Measurements from ENCODE around the gene LYRM4. TPM values are rescaled to one million over a fixed set of nuclear protein-coding genes. Genes with fewer than 3 reads are reported as not detected.

The LYRM4 gene
- total RNA-seq, 1 donor: 21.3 TPM

GRCh38 chr6:5247201-5247600, 13.5 kb downstream of the LYRM4 start:
- no peak for DNase-seq (ENCODE audit: low read depth in 2 of 3, low spot score in 2 of 3)

- no peak for DNase-seq (ENCODE audit: low read depth in 2 of 3, low spot score in 2 of 3)
These were observed 14.3 kb downstream of the LYRM4 start for GRCh38 chr6:5246141-5247097.

GRCh38 chr6:5243069-5243468, 17.7 kb downstream of the LYRM4 start:
- no peak for DNase-seq (ENCODE audit: low read depth in 2 of 3, low spot score in 2 of 3)

GRCh38 chr6:5241252-5241651, 19.5 kb downstream of the LYRM4 start:
- DNase-seq (ENCODE audit: low read depth in 2 of 3, low spot score in 2 of 3): no peak

- no peak for DNase-seq (ENCODE audit: low read depth in 2 of 3, low spot score in 2 of 3)
These were observed 22.4 kb downstream of the LYRM4 start for GRCh38 chr6:5238336-5238735.

- DNase-seq (ENCODE audit: low read depth in 2 of 3, low spot score in 2 of 3): no peak
These were observed 22.9 kb downstream of the LYRM4 start for GRCh38 chr6:5237805-5238204.

- DNase-seq (ENCODE audit: low read depth in 2 of 3, low spot score in 2 of 3): no peak
These were observed 24.9 kb downstream of the LYRM4 start for GRCh38 chr6:5235830-5236229.

GRCh38 chr6:5234874-5235273, 25.9 kb downstream of the LYRM4 start:
- DNase-seq (ENCODE audit: low read depth in 2 of 3, low spot score in 2 of 3): peak in 1 of 3 donors; percentile 18

GRCh38 chr6:5231289-5231688, 29.5 kb downstream of the LYRM4 start:
- DNase-seq (ENCODE audit: low read depth in 2 of 3, low spot score in 2 of 3): no peak

- no peak for DNase-seq (ENCODE audit: low read depth in 2 of 3, low spot score in 2 of 3)
These were observed 30.7 kb downstream of the LYRM4 start for GRCh38 chr6:5230081-5230480.

GRCh38 chr6:5229356-5229755, 31.4 kb downstream of the LYRM4 start:
- DNase-seq (ENCODE audit: low read depth in 2 of 3, low spot score in 2 of 3): no peak

- DNase-seq (ENCODE audit: low read depth in 2 of 3, low spot score in 2 of 3): no peak
These were observed 37.4 kb downstream of the LYRM4 start for GRCh38 chr6:5223309-5223708.

- no peak for DNase-seq (ENCODE audit: low read depth in 2 of 3, low spot score in 2 of 3)
These were observed 40.3 kb downstream of the LYRM4 start for GRCh38 chr6:5220443-5220842.

- DNase-seq (ENCODE audit: low read depth in 2 of 3, low spot score in 2 of 3): no peak
These were observed 41.6 kb downstream of the LYRM4 start for GRCh38 chr6:5219011-5219691.

GRCh38 chr6:5217356-5217755, 43.4 kb downstream of the LYRM4 start:
- DNase-seq (ENCODE audit: low read depth in 2 of 3, low spot score in 2 of 3): no peak

GRCh38 chr6:5215799-5216198, 45.0 kb downstream of the LYRM4 start:
- DNase-seq (ENCODE audit: low read depth in 2 of 3, low spot score in 2 of 3): peak in 2 of 3 donors; percentile 15 to 46

GRCh38 chr6:5215159-5215558, 45.6 kb downstream of the LYRM4 start:
- peak in 1 of 3 donors; percentile 35 for DNase-seq (ENCODE audit: low read depth in 2 of 3, low spot score in 2 of 3)

- DNase-seq (ENCODE audit: low read depth in 2 of 3, low spot score in 2 of 3): peak in 2 of 3 donors; percentile 20 to 47
These were observed 46.1 kb downstream of the LYRM4 start for GRCh38 chr6:5214570-5215052.

GRCh38 chr6:5213836-5214235, 46.9 kb downstream of the LYRM4 start:
- no peak for DNase-seq (ENCODE audit: low read depth in 2 of 3, low spot score in 2 of 3)

- no peak for DNase-seq (ENCODE audit: low read depth in 2 of 3, low spot score in 2 of 3)
These were observed 49.3 kb downstream of the LYRM4 start for GRCh38 chr6:5211492-5211891.

GRCh38 chr6:5208471-5208971, 52.2 kb downstream of the LYRM4 start:
- no peak for DNase-seq (ENCODE audit: low read depth in 2 of 3, low spot score in 2 of 3)
